ENCODE measurements around the gene GPR153.

GPR153 gene

GRCh38 chr1:6253380-6253779, 7.5 kb downstream of the GPR153 start:
- TF ChIP-seq CTCF (IDR thresholded peaks at IDR 0.05; ENCODE audit: low read depth, low read length): no peak
- H3K4me3 ChIP-seq (ENCODE audit: low read depth, low read length): no peak overlapping the region

GRCh38 chr1:6252374-6252710, 8.6 kb downstream of the GPR153 start:
- H3K4me3 ChIP-seq (ENCODE audit: low read depth, low read length): no peak overlapping the region
- TF ChIP-seq CTCF (IDR thresholded peaks at IDR 0.05; ENCODE audit: low read depth, low read length): no peak

DNA sequence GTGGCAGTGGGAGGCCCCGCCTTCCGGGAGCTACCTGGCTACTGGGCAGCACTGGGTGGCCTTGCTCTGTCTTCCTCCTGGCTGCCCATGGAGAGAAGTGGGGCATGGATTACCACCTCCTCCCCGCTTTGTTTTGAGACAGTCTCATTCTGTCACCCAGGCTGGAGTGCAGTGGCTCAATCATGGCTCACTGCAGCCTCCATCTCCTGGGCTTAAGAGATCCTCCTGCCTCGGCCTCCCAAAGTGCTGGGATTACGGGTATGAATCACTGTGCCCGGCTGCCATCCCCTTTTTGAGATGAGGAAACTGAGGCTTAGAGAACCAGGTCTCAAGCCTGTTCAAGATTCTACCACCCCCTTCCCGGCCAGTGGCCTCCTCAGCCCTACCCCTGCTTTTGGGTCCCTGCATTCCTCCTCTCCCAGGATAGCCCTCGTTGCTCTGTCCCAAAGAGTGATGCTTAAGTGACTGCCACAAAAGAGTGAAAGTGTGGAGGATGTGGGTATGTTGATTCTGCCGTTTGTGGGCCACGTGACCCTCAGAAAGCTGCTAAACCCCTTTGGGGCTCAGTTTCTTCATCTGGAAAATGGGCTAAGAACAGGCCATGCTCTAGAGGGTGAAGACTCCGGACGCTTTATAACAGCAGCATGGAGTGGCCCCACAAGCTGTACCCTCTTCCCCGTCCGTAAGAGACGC, 9.1 kb downstream of the GPR153 start:
- TF ChIP-seq CTCF (IDR thresholded peaks at IDR 0.05; ENCODE audit: low read depth, low read length): no peak
- H3K4me3 ChIP-seq (ENCODE audit: low read depth, low read length): no peak overlapping the region

- TF ChIP-seq CTCF (IDR thresholded peaks at IDR 0.05; ENCODE audit: low read depth, low read length): no peak
- no peak overlapping the region for H3K4me3 ChIP-seq (ENCODE audit: low read depth, low read length)
Measured at GRCh38 chr1:6251233-6251632, 9.7 kb downstream of the GPR153 start.

- H3K4me3 ChIP-seq (ENCODE audit: low read depth, low read length): no peak overlapping the region
- TF ChIP-seq CTCF (IDR thresholded peaks at IDR 0.05; ENCODE audit: low read depth, low read length): no peak
Measured at GRCh38 chr1:6249739-6250689, 10.9 kb downstream of the GPR153 start.

DNA sequence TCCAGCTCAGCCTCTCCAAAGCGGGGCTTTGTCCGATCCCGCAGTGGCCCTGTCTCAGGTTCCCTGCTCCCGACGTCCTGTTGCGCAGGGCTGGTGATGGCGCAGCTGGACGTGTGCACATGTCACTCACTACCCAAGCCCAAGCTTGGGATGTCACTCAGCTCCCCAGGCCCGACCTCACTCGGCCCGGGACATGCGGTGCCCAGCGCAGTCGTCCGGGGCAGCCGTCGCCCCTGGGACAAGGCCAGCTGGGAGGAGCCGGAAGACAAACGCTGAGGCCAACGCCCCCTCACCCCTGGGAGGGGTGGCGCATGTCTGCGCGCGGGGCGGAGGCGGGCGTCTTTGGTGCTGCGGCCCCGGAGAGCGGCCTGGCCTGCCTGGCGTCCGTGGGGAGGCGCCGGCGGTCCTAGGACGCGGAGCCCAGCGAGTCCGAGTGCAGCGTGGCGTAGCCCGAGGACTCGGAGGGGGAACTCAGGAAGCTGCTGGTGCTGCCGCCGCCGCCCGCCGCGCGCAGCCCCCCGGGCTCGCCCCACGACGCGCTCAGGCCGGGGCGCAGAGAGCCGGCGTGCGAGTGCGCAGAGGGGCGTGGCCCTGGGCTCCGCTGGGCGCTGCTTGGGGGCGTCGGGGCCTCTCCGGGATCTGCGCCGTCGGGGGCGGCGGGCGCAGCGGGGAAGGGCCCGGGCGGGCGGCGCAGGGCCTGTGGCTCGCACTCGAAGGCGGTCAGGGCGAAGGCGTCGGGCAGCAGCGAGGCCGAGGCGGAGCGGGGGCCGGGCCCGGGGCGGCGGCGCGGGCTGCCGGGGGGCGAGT, 11.8 kb downstream of the GPR153 start:
- no peak overlapping the region for H3K4me3 ChIP-seq (ENCODE audit: low read depth, low read length)
- no peak for TF ChIP-seq CTCF (IDR thresholded peaks at IDR 0.05; ENCODE audit: low read depth, low read length)

Data from WI38 (cell line).